BJ (cell line): Measurements from ENCODE around the gene SLC22A31. TPM values are rescaled to one million over a fixed set of nuclear protein-coding genes. Genes with fewer than 3 reads are reported as not detected.

Experiments used
- CTCF ChIA-PET: fragments of 350-600 bp; formaldehyde crosslinking; extraction: SDS; loops from one replicate; lab custom pipeline; 2021; ENCODE audit warnings: antibody characterized with exemption, inconsistent platforms; lab: Yijun Ruan, JAX
- POLR2A ChIA-PET: fragments of 300-600 bp; sonication (Branson Sonifier 250); formaldehyde crosslinking; extraction: SDS; loops from one replicate; lab custom pipeline; 2021; ENCODE audit warnings: antibody characterized with exemption; lab: Charles Lee
- DNase-seq: peaks from one replicate; pipeline ENCODE4 v3.0.0-alpha.2; 2011; ENCODE audit warnings: low read depth
- H3K27me3 ChIP-seq: 2 replicates; pipeline ENCODE4 v1.6.0; 2011; ENCODE audit warnings: low read length; ENCODE audit not compliant: control insufficient read depth, insufficient read depth
- H3K36me3 ChIP-seq: 2 replicates; pipeline ENCODE4 v1.5.1; 2011; ENCODE audit warnings: low read length; ENCODE audit not compliant: control insufficient read depth, insufficient read depth
- H3K4me3 ChIP-seq: 2 replicates; pipeline ENCODE4 v1.5.1; 2011; ENCODE audit warnings: low read depth, mild to moderate bottlenecking, control low read depth, low read length
- polyA plus RNA-seq: library from polyadenylated mRNA; depleted of rRNA; stranded (reverse); fragments of >200 nt; gene quantifications from 2 replicates; pipeline ENCODE4 v1.2.3, GENCODE V29; 2011
- TF ChIP-seq, protein P1 (sequence below): IDR thresholded peaks from 2 replicates; pipeline ENCODE4 v1.5.1; 2011; ENCODE audit warnings: low read depth, mild to moderate bottlenecking, control low read depth, inconsistent platforms, low read length, moderate library complexity; ENCODE audit not compliant: insufficient read depth

SLC22A31 gene
- polyA plus RNA-seq, 1 experiment = 0.11 TPM

DNA sequence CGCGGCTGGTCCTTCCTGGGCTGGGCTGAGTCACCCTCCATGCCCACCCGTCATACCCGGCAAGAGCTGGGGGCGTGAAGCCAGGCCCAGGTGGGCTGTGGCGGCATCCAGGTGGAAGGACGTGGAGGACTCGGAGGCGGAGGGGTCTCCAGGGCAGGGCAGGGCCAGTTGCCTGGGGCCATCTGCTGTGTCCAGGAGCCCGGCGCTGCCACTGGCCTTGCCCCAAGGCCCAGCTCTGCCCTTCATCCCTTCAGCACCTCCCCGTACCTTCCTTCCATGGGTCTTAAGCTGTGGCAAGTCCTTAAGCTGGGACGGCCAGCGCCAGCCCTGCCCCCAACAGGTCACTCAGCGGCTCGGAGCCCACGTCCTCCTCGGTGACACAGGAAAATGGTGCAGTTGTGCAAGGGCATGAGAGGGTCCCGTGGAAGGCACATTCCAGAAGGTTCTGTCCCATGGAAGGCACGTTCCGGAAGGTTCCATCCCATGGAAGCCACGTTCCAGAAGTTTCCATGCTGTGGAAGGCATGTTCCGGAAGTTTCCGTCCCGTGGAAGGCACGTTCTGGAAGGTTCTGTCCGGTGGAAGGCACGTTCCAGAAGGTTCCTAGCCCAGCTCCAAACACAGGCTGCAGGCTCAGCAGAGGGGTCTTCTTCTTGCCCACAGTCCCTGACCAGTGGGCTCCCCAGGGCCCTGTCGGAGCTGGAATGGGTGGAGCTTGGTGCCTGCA, 39.2 kb downstream of the SLC22A31 start:
- POLR2A ChIA-PET = no interaction called here
- no peak overlapping the region for H3K4me3 ChIP-seq
- DNase-seq = no peak
- H3K36me3 ChIP-seq = no peaks in the 10 kb centered on the region
- no peaks in the 10 kb centered on the region for H3K27me3 ChIP-seq
- TF ChIP-seq, protein P1, sequence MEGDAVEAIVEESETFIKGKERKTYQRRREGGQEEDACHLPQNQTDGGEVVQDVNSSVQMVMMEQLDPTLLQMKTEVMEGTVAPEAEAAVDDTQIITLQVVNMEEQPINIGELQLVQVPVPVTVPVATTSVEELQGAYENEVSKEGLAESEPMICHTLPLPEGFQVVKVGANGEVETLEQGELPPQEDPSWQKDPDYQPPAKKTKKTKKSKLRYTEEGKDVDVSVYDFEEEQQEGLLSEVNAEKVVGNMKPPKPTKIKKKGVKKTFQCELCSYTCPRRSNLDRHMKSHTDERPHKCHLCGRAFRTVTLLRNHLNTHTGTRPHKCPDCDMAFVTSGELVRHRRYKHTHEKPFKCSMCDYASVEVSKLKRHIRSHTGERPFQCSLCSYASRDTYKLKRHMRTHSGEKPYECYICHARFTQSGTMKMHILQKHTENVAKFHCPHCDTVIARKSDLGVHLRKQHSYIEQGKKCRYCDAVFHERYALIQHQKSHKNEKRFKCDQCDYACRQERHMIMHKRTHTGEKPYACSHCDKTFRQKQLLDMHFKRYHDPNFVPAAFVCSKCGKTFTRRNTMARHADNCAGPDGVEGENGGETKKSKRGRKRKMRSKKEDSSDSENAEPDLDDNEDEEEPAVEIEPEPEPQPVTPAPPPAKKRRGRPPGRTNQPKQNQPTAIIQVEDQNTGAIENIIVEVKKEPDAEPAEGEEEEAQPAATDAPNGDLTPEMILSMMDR = no peak
- CTCF ChIA-PET = no interaction called here

DNA sequence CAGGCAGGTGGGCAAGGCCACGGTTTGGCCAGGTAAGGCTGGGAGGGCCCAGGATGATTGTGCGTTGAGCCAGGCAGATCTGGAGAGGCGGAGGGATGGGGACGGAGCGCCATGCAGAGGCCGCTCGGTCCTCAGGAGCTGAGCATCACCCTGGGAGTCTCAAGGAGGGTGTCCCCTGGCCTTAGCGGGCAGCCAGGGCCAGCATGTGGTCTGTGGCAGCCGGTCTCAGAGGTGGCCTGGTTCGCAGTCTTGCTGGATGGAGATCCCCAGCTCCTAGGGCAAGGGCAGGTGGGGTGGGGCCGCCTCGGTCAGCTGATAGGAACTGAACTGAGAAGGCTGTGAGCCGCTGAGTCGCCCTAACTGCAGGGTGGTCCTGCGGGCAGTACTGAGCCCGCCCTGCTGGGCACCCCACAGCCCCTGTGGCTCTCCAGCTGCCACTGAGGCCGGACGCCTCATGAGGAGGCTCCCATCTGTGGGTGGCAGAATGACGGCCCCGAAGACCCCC, 40.4 kb downstream of the SLC22A31 start:
- POLR2A ChIA-PET = no interaction called here
- CTCF ChIA-PET = no interaction called here
- H3K36me3 ChIP-seq = no peaks in the 10 kb centered on the region
- DNase-seq = no peak
- H3K27me3 ChIP-seq = no peaks in the 10 kb centered on the region
- no peak overlapping the region for H3K4me3 ChIP-seq
- TF ChIP-seq, protein P1 = no peak

DNA sequence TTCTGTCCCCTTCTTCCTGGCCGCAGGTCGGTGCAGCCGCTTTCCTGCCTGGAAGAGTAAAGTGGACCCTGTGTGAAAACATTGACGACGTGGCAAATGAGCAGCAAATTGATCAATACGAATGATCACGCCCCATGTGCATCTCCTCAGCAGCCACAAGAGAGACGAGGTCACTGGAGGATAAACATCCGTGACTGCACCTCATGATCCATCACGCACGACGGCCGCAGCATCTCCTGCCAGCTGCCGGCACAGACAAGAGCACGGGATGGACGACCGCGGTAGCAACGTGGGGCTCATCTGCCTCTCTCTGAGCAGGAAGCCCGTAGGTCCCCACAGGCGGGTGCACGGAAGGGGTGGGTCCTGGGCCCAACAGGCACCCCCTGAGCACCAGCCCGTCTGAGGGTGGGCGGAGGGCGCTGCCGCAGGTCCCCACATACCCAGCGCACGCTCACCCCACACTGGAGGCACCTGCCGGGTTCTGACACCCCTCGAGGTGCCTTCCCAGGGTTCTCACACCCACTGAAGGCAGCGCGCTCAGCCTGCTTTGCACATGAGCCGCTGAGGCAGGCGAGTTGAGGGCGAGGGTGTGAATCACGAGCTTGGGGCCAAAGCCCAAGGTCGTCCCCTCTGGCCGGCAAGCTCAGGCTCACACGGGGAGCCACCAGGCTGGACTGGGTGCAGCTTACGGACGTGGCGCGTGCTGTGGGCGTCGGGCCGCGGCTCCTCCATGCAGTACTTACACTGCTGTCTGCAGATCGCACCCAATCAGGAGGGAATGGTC, 41.1 kb downstream of the SLC22A31 start:
- Histone ChIP-seq H3K4me3 (no peak overlapping the region), H3K27me3 (no peaks in the 10 kb centered on the region), H3K36me3 (no peaks in the 10 kb centered on the region)
- POLR2A ChIA-PET = no interaction called here
- TF ChIP-seq, protein P1 = no peak
- CTCF ChIA-PET = no interaction called here
- no peak for DNase-seq

DNA sequence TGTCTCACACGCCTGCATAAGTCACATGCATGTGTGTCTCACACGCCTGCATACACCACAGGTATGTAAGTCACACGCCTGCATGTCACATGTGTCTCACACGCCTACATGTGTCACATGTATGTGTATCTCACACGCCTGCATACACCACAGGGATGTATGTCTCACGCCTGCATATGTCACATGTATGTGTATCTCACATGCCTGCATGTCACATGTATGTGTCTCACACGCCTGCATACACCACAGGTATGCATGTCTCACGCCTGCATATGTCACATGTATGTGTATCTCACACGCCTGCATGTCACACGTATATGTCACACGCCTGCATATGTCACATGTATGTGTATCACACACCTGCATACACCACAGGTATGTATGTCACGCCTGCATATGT, 42.6 kb downstream of the SLC22A31 start:
- Histone ChIP-seq H3K4me3 (no peak overlapping the region), H3K36me3 (no peaks in the 10 kb centered on the region), H3K27me3 (no peaks in the 10 kb centered on the region)
- ChIA-PET CTCF (no interaction called here), POLR2A (no interaction called here)
- no peak for DNase-seq
- TF ChIP-seq, protein P1 = no peak
